Esophagus squamous epithelium (tissue), 4 donors: ENCODE measurements around the gene VEPH1.

ENCODE experiments used
- POLR2A ChIP-seq, 4 donors: fragments of 450-650 bp; IDR thresholded peaks; one replicate each; pipeline ENCODE4 v1.6.1; 2017; ENCODE audit warnings: antibody characterized with exemption in 4 of 4, mild to moderate bottlenecking in 4 of 4, moderate library complexity in 3 of 4
- TF ChIP-seq, protein P1 (sequence below), 6 experiments: fragments of 450-650 bp in 4 of 6; fragments of 200-600 bp in 2 of 6; sonication (generic) in 2 of 6; IDR thresholded peaks; one replicate each; pipeline ENCODE4 v1.5.1; 2016 to 2019; ENCODE audit warnings: antibody characterized with exemption in 6 of 6, mild to moderate bottlenecking in 4 of 6, moderate library complexity in 4 of 6

DNA sequence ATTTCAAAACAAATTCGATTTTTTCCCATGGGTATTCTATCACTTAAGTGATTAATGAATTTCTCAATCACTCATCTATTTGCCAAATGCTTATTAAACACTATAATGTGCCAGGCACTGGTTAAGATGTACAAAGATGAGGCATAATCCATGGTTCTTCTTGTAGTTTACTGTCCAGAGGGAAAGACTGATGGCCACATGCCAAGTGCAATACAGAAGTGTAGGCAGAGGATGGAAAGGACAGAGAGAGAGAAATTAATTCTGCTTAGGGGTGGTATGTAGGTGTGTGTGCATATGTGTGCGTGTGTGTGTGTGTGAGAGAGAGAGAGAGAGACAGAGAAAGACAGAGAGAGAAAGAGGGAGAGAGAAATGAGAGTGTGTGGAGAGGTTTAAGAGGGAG, 222.4 kb downstream of the VEPH1 start:
- TF ChIP-seq, protein P1, sequence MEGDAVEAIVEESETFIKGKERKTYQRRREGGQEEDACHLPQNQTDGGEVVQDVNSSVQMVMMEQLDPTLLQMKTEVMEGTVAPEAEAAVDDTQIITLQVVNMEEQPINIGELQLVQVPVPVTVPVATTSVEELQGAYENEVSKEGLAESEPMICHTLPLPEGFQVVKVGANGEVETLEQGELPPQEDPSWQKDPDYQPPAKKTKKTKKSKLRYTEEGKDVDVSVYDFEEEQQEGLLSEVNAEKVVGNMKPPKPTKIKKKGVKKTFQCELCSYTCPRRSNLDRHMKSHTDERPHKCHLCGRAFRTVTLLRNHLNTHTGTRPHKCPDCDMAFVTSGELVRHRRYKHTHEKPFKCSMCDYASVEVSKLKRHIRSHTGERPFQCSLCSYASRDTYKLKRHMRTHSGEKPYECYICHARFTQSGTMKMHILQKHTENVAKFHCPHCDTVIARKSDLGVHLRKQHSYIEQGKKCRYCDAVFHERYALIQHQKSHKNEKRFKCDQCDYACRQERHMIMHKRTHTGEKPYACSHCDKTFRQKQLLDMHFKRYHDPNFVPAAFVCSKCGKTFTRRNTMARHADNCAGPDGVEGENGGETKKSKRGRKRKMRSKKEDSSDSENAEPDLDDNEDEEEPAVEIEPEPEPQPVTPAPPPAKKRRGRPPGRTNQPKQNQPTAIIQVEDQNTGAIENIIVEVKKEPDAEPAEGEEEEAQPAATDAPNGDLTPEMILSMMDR (IDR thresholded peaks at IDR 0.05): no peak
- no peak for TF ChIP-seq POLR2A (IDR thresholded peaks at IDR 0.05)
